K562 (cell line): Measurements from ENCODE around the gene ANKRD6.

Source experiments
- ZNF174 ChIP-seq: fragments of 250-450 bp; sonication (Bioruptor Pico); IDR thresholded peaks from 2 replicates; pipeline ENCODE4 v1.4.0; 2020; ENCODE audit warnings: mild to moderate bottlenecking
- TF ChIP-seq, protein P1 (sequence below), 3 experiments: IDR thresholded peaks in 2 of 3; conservative IDR thresholded peaks in 1 of 3; 2 replicates each; pipeline ENCODE4 v1.5.1; 2011 to 2012; ENCODE audit warnings: low read length in 3 of 3, mild to moderate bottlenecking in 3 of 3, control low read depth in 2 of 3, improper control_type of control experiment in 1 of 3, inconsistent platforms in 1 of 3, low read depth in 1 of 3, mixed read lengths in 1 of 3, moderate library complexity in 1 of 3; ENCODE audit not compliant: insufficient read depth in 2 of 3
- TF ChIP-seq, protein P2 (sequence below): fragments of 450-650 bp; IDR thresholded peaks from 2 replicates; pipeline ENCODE4 v1.6.1; 2017; ENCODE audit warnings: antibody characterized with exemption
- TF ChIP-seq, protein P3 (sequence below): sonication (generic); formaldehyde crosslinking; IDR thresholded peaks from 2 replicates; pipeline ENCODE4 v1.8.1; 2023; ENCODE audit warnings: mild to moderate bottlenecking, missing genetic modification reagents, moderate library complexity
- TF ChIP-seq, protein P4 (sequence below), 2 experiments: fragments of 450-650 bp in 1 of 2; IDR thresholded peaks; 2 replicates each; pipeline ENCODE4 v1.6.1; 2011 to 2017; ENCODE audit warnings: low read depth in 2 of 2, antibody characterized with exemption in 1 of 2, borderline replicate concordance in 1 of 2, low read length in 1 of 2, mild to moderate bottlenecking in 1 of 2, mixed read lengths in 1 of 2; ENCODE audit not compliant: control insufficient read depth in 1 of 2

DNA sequence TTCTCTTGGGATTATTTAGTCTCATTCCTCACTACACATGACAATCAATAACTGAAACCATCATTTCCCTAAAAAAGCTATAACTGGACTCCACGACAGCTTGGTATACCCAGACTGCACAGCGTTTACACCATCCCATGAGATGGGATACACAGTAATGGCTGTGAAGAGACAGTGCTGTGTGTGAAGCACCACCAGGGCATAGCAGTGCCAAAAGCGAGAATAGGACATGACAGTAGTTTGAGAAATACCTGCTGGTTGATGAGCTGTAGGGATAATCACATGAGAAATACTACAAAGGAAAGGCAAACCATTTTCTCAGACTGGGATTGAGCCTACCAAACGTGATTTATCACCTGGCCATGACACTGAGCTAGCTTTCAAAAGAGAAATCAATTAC is 228.0 kb downstream of the ANKRD6 start:
- TF ChIP-seq, protein P1, sequence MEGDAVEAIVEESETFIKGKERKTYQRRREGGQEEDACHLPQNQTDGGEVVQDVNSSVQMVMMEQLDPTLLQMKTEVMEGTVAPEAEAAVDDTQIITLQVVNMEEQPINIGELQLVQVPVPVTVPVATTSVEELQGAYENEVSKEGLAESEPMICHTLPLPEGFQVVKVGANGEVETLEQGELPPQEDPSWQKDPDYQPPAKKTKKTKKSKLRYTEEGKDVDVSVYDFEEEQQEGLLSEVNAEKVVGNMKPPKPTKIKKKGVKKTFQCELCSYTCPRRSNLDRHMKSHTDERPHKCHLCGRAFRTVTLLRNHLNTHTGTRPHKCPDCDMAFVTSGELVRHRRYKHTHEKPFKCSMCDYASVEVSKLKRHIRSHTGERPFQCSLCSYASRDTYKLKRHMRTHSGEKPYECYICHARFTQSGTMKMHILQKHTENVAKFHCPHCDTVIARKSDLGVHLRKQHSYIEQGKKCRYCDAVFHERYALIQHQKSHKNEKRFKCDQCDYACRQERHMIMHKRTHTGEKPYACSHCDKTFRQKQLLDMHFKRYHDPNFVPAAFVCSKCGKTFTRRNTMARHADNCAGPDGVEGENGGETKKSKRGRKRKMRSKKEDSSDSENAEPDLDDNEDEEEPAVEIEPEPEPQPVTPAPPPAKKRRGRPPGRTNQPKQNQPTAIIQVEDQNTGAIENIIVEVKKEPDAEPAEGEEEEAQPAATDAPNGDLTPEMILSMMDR (IDR thresholded peaks at IDR 0.05 in 2 of 3, conservative IDR thresholded peaks at IDR 0.05 in 1 of 3; ENCODE audit: insufficient read depth in 2 of 3, low read depth in 1 of 3, low read length in 3 of 3), result no peak
- TF ChIP-seq, protein P2, sequence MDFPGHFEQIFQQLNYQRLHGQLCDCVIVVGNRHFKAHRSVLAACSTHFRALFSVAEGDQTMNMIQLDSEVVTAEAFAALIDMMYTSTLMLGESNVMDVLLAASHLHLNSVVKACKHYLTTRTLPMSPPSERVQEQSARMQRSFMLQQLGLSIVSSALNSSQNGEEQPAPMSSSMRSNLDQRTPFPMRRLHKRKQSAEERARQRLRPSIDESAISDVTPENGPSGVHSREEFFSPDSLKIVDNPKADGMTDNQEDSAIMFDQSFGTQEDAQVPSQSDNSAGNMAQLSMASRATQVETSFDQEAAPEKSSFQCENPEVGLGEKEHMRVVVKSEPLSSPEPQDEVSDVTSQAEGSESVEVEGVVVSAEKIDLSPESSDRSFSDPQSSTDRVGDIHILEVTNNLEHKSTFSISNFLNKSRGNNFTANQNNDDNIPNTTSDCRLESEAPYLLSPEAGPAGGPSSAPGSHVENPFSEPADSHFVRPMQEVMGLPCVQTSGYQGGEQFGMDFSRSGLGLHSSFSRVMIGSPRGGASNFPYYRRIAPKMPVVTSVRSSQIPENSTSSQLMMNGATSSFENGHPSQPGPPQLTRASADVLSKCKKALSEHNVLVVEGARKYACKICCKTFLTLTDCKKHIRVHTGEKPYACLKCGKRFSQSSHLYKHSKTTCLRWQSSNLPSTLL, result no peak
- TF ChIP-seq ZNF174 (CRISPR knock-in tag), result no peak
- TF ChIP-seq, protein P3, sequence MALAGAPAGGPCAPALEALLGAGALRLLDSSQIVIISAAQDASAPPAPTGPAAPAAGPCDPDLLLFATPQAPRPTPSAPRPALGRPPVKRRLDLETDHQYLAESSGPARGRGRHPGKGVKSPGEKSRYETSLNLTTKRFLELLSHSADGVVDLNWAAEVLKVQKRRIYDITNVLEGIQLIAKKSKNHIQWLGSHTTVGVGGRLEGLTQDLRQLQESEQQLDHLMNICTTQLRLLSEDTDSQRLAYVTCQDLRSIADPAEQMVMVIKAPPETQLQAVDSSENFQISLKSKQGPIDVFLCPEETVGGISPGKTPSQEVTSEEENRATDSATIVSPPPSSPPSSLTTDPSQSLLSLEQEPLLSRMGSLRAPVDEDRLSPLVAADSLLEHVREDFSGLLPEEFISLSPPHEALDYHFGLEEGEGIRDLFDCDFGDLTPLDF (CRISPR knock-in tag), result no peak
- TF ChIP-seq, protein P4, sequence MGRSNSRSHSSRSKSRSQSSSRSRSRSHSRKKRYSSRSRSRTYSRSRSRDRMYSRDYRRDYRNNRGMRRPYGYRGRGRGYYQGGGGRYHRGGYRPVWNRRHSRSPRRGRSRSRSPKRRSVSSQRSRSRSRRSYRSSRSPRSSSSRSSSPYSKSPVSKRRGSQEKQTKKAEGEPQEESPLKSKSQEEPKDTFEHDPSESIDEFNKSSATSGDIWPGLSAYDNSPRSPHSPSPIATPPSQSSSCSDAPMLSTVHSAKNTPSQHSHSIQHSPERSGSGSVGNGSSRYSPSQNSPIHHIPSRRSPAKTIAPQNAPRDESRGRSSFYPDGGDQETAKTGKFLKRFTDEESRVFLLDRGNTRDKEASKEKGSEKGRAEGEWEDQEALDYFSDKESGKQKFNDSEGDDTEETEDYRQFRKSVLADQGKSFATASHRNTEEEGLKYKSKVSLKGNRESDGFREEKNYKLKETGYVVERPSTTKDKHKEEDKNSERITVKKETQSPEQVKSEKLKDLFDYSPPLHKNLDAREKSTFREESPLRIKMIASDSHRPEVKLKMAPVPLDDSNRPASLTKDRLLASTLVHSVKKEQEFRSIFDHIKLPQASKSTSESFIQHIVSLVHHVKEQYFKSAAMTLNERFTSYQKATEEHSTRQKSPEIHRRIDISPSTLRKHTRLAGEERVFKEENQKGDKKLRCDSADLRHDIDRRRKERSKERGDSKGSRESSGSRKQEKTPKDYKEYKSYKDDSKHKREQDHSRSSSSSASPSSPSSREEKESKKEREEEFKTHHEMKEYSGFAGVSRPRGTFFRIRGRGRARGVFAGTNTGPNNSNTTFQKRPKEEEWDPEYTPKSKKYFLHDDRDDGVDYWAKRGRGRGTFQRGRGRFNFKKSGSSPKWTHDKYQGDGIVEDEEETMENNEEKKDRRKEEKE (IDR thresholded peaks at IDR 0.05; ENCODE audit: borderline replicate concordance in 1 of 2, control insufficient read depth in 1 of 2, low read depth in 2 of 2, low read length in 1 of 2), result no peak
